Esophagus (tissue), 2 donors: ENCODE data around the gene ZNF408. TPM values are rescaled to one million over a fixed set of nuclear protein-coding genes. Genes with fewer than 3 reads are reported as not detected.

Experiments used
- H3K27ac ChIP-seq, 2 donors: one replicate each; pipeline ENCODE4 v1.5.1; 2013; ENCODE audit warnings: low read depth in 2 of 2, mild to moderate bottlenecking in 2 of 2, inconsistent platforms in 1 of 2, low read length in 1 of 2, moderate library complexity in 1 of 2
- H3K27me3 ChIP-seq, 2 donors: one replicate each; pipeline ENCODE4 v1.6.1; 2013; ENCODE audit warnings: low read length in 2 of 2, control low read depth in 1 of 2, mild to moderate bottlenecking in 1 of 2; ENCODE audit not compliant: insufficient read depth in 2 of 2, control insufficient read depth in 1 of 2
- H3K36me3 ChIP-seq, 2 donors: one replicate each; pipeline ENCODE4 v1.6.1; 2013; ENCODE audit warnings: low read length in 1 of 2; ENCODE audit not compliant: control insufficient read depth in 2 of 2, insufficient read depth in 2 of 2
- H3K4me1 ChIP-seq, 2 donors: one replicate each; pipeline ENCODE4 v1.6.1; 2013; ENCODE audit warnings: low read length in 1 of 2; ENCODE audit not compliant: control insufficient read depth in 2 of 2, insufficient read depth in 2 of 2
- H3K4me3 ChIP-seq, 2 donors: one replicate each; pipeline ENCODE4 v1.5.1; 2013; ENCODE audit warnings: low read length in 2 of 2, mild to moderate bottlenecking in 2 of 2, low read depth in 1 of 2, moderate library complexity in 1 of 2
- H3K9me3 ChIP-seq, 2 donors: one replicate each; pipeline ENCODE4 v1.6.1; 2013; ENCODE audit warnings: mild to moderate bottlenecking in 2 of 2, low read depth in 1 of 2, low read length in 1 of 2, moderate library complexity in 1 of 2; ENCODE audit not compliant: control insufficient read depth in 2 of 2, insufficient read depth in 1 of 2
- WGBS, 2 donors: extraction: QIAGEN DNeasy Blood & Tissue Kit; methylation state at CpG; one replicate each; pipeline ENCODE4 v1.1.7; 2013; 5-methylcytosine and 5-hydroxymethylcytosine counted together
- polyA plus RNA-seq, 2 donors: library from polyadenylated mRNA; stranded (reverse); fragments of 200-250 nt; gene quantifications; one replicate each; pipeline ENCODE4 v1.2.3, GENCODE V29; 2013
- donor health status: healthy with polysubstance abuse.
- donor health status: Bipolar disorder and iron deficiency.

ZNF408 gene
- polyA plus RNA-seq, 2 donors, result 7.8 to 8.1 TPM

GRCh38 chr11:46680164-46680760, 20.6 kb upstream of the ZNF408 start:
- WGBS, 2 donors, result 84 to 91% methylated on average over 21 of the region's 21 CpGs

GRCh38 chr11:46680815-46681214, 20.0 kb upstream of the ZNF408 start:
- H3K4me3 ChIP-seq, result no peak overlapping the region
- peaks cover 3 to 7% of the 10 kb centered on the region in 2 donors for H3K4me1 ChIP-seq
- H3K9me3 ChIP-seq, result no peaks in the 10 kb centered on the region
- peaks cover 20 to 54% of the 10 kb centered on the region in 2 donors for H3K36me3 ChIP-seq
- H3K27ac ChIP-seq, result no peak overlapping the region
- 94 to 96% methylated on average over 22 of the region's 22 CpGs for WGBS, 2 donors
- H3K27me3 ChIP-seq, result no peaks in the 10 kb centered on the region

More at GRCh38 chr11:46680164-46680760, 20.6 kb upstream of the ZNF408 start:
- Histone ChIP-seq H3K9me3 (no peaks in the 10 kb centered on the region), H3K27ac (no peak overlapping the region), H3K4me3 (no peak overlapping the region), H3K36me3 (peaks cover 20 to 54% of the 10 kb centered on the region in 2 donors), H3K27me3 (no peaks in the 10 kb centered on the region), H3K4me1 (peaks cover 3 to 13% of the 10 kb centered on the region in 2 donors)

- H3K36me3 ChIP-seq, result peaks cover 16 to 50% of the 10 kb centered on the region in 2 donors
- WGBS, 2 donors, result 94% methylated on average over 11 of the region's 11 CpGs
- no peak overlapping the region for H3K4me3 ChIP-seq
- H3K4me1 ChIP-seq, result peaks cover 0 to 2% of the 10 kb centered on the region in 2 donors
- no peak overlapping the region for H3K27ac ChIP-seq
- no peaks in the 10 kb centered on the region for H3K27me3 ChIP-seq
- H3K9me3 ChIP-seq, result no peaks in the 10 kb centered on the region
These were observed 19.0 kb upstream of the ZNF408 start for GRCh38 chr11:46681814-46682213.

- Histone ChIP-seq H3K4me1 (peaks cover 0 to 10% of the 10 kb centered on the region in 2 donors), H3K4me3 (no peak overlapping the region), H3K27me3 (no peaks in the 10 kb centered on the region), H3K27ac (no peak overlapping the region), H3K36me3 (peaks cover 16 to 48% of the 10 kb centered on the region in 2 donors), H3K9me3 (no peaks in the 10 kb centered on the region)
- WGBS, 2 donors, result 87% methylated on average over 11 of the region's 11 CpGs
These were observed 17.8 kb upstream of the ZNF408 start for GRCh38 chr11:46682773-46683752.

- 71 to 74% methylated on average over 3 of the region's 3 CpGs for WGBS, 2 donors
- Histone ChIP-seq H3K9me3 (no peaks in the 10 kb centered on the region), H3K36me3 (peaks cover 16 to 36% of the 10 kb centered on the region in 2 donors), H3K4me1 (peaks cover 0 to 12% of the 10 kb centered on the region in 2 donors), H3K27ac (no peak overlapping the region), H3K27me3 (no peaks in the 10 kb centered on the region), H3K4me3 (no peak overlapping the region)
These were observed 16.5 kb upstream of the ZNF408 start for GRCh38 chr11:46684367-46684766.

- Histone ChIP-seq H3K27me3 (no peaks in the 10 kb centered on the region), H3K36me3 (peaks cover 3 to 16% of the 10 kb centered on the region in 2 donors), H3K4me1 (peaks cover 0 to 12% of the 10 kb centered on the region in 2 donors), H3K27ac (peak overlapping the region; percentile 94 to 96), H3K4me3 (no peak overlapping the region), H3K9me3 (no peaks in the 10 kb centered on the region)
- 43 to 58% methylated on average over 15 of the region's 15 CpGs for WGBS, 2 donors
These were observed 13.7 kb upstream of the ZNF408 start for GRCh38 chr11:46686886-46687795.

- Histone ChIP-seq H3K36me3 (peaks cover 5 to 25% of the 10 kb centered on the region in 2 donors), H3K4me1 (peaks cover 6 to 17% of the 10 kb centered on the region in 2 donors), H3K9me3 (no peaks in the 10 kb centered on the region), H3K4me3 (no peak overlapping the region), H3K27me3 (no peaks in the 10 kb centered on the region), H3K27ac (no peak overlapping the region)
- 96% methylated on average over 1 of the region's 1 CpG for WGBS, 2 donors
These were observed 10.1 kb upstream of the ZNF408 start for GRCh38 chr11:46690702-46691101.

GRCh38 chr11:46692450-46692849, 8.4 kb upstream of the ZNF408 start:
- Histone ChIP-seq H3K27me3 (no peaks in the 10 kb centered on the region), H3K27ac (no peak overlapping the region), H3K9me3 (no peaks in the 10 kb centered on the region), H3K4me3 (no peak overlapping the region), H3K36me3 (peaks cover 5 to 28% of the 10 kb centered on the region in 2 donors), H3K4me1 (peaks cover 9 to 22% of the 10 kb centered on the region in 2 donors)
- 90 to 91% methylated on average over 4 of the region's 4 CpGs for WGBS, 2 donors

- 50 to 66% methylated on average over 2 of the region's 2 CpGs for WGBS, 2 donors
- Histone ChIP-seq H3K4me1 (peaks cover 9 to 23% of the 10 kb centered on the region in 2 donors), H3K9me3 (no peaks in the 10 kb centered on the region), H3K36me3 (peaks cover 5 to 25% of the 10 kb centered on the region in 2 donors), H3K27me3 (no peaks in the 10 kb centered on the region), H3K4me3 (no peak overlapping the region), H3K27ac (peak overlapping the region; percentile 80 to 96)
These were observed 7.2 kb upstream of the ZNF408 start for GRCh38 chr11:46693597-46694012.
